DMS79 (cell line): Measurements from ENCODE around the gene MTCL1.
A peak's percentile ranks its signal among the peaks of the same experiment; 100 is the strongest.

Experiments used
- DNase-seq: peaks from one replicate; lab custom pipeline; 2025; lab: John Stamatoyannopoulos, UW

Gene MTCL1

GRCh38 chr18:8713691-8714090 is 8.3 kb downstream of the MTCL1 start:
- DNase-seq: no peak

- no peak for DNase-seq
Observed at GRCh38 chr18:8715599-8715998, 10.2 kb downstream of the MTCL1 start.

- DNase-seq: no peak
Observed at GRCh38 chr18:8717011-8717770, 11.8 kb downstream of the MTCL1 start.

GRCh38 chr18:8718401-8718913 is 13.1 kb downstream of the MTCL1 start:
- no peak for DNase-seq

- no peak for DNase-seq
Observed at GRCh38 chr18:8719192-8719591, 13.8 kb downstream of the MTCL1 start.

GRCh38 chr18:8720141-8720540 is 14.8 kb downstream of the MTCL1 start:
- DNase-seq: no peak

- DNase-seq: no peak
Observed at GRCh38 chr18:8721094-8721669, 15.8 kb downstream of the MTCL1 start.

- no peak for DNase-seq
Observed at GRCh38 chr18:8721716-8722115, 16.4 kb downstream of the MTCL1 start.

GRCh38 chr18:8722946-8723820 is 17.8 kb downstream of the MTCL1 start:
- no peak for DNase-seq

GRCh38 chr18:8724452-8724851 is 19.1 kb downstream of the MTCL1 start:
- no peak for DNase-seq

- no peak for DNase-seq
Observed at GRCh38 chr18:8726281-8726680, 20.9 kb downstream of the MTCL1 start.

- DNase-seq: no peak
Observed at GRCh38 chr18:8726963-8727705, 21.8 kb downstream of the MTCL1 start.

- DNase-seq: no peak
Observed at GRCh38 chr18:8730080-8730827, 24.9 kb downstream of the MTCL1 start.

- no peak for DNase-seq
Observed at GRCh38 chr18:8732442-8733360, 27.3 kb downstream of the MTCL1 start.

GRCh38 chr18:8734496-8734895 is 29.1 kb downstream of the MTCL1 start:
- DNase-seq: no peak

GRCh38 chr18:8735274-8735673 is 29.9 kb downstream of the MTCL1 start:
- no peak for DNase-seq

- peak; percentile 78 for DNase-seq
Observed at GRCh38 chr18:8741117-8741516, 35.8 kb downstream of the MTCL1 start.

- DNase-seq: peak; percentile 99
Observed at GRCh38 chr18:8741532-8741931, 36.2 kb downstream of the MTCL1 start.

GRCh38 chr18:8742387-8743361 is 37.3 kb downstream of the MTCL1 start:
- DNase-seq: peak; percentile 65
